KMS-11 (cell line): ENCODE data around the gene PRKG1.

Experiments
- H2AFZ ChIP-seq: fragments of 200-600 bp; sonication (generic); 2 replicates; pipeline ENCODE4 v1.6.1; 2016; ENCODE audit warnings: antibody characterized with exemption, mixed run types, low read depth
- H3K27ac ChIP-seq: fragments of 200-600 bp; sonication (generic); 2 replicates; pipeline ENCODE4 v1.6.1; 2016; ENCODE audit warnings: mild to moderate bottlenecking, mixed run types
- H3K27me3 ChIP-seq: fragments of 200-600 bp; sonication (generic); 2 replicates; pipeline ENCODE4 v1.6.1; 2017; ENCODE audit warnings: mild to moderate bottlenecking, low read depth, mixed run types, moderate library complexity; ENCODE audit not compliant: insufficient read depth
- H3K36me3 ChIP-seq: fragments of 200-600 bp; sonication (generic); 2 replicates; pipeline ENCODE4 v1.6.1; 2017; ENCODE audit warnings: mild to moderate bottlenecking, mixed run types; ENCODE audit not compliant: insufficient read depth
- H3K4me1 ChIP-seq: fragments of 200-600 bp; sonication (generic); 2 replicates; pipeline ENCODE4 v1.6.1; 2016; ENCODE audit warnings: mild to moderate bottlenecking, low read depth, mixed run types; ENCODE audit not compliant: poor library complexity, severe bottlenecking
- H3K4me2 ChIP-seq: fragments of 200-600 bp; sonication (generic); 2 replicates; pipeline ENCODE4 v1.7.0; 2016; ENCODE audit warnings: mild to moderate bottlenecking, mixed run types
- H3K4me3 ChIP-seq: fragments of 200-600 bp; sonication (generic); IDR thresholded peaks from 2 replicates; pipeline ENCODE4 v1.6.1; 2017; ENCODE audit warnings: low read depth, low read length, mixed read lengths; ENCODE audit not compliant: insufficient read depth
- H3K79me2 ChIP-seq: fragments of 200-600 bp; sonication (generic); 2 replicates; pipeline ENCODE4 v1.6.1; 2016; ENCODE audit warnings: low read depth, mixed run types; ENCODE audit not compliant: insufficient read depth
- H3K9ac ChIP-seq: fragments of 200-600 bp; sonication (generic); 2 replicates; pipeline ENCODE4 v1.6.1; 2016; ENCODE audit warnings: mild to moderate bottlenecking, mixed run types
- H4K20me1 ChIP-seq: fragments of 200-600 bp; sonication (generic); 2 replicates; pipeline ENCODE4 v1.6.1; 2016; ENCODE audit warnings: mild to moderate bottlenecking, mixed run types; ENCODE audit not compliant: insufficient read depth
- TF ChIP-seq, protein P1 (sequence below): fragments of 200-600 bp; sonication (generic); conservative IDR thresholded peaks from 2 replicates; pipeline ENCODE4 v1.6.1; 2017; ENCODE audit warnings: low read depth, mild to moderate bottlenecking, antibody characterized with exemption, low read length, moderate library complexity, mixed read lengths

PRKG1 gene

DNA sequence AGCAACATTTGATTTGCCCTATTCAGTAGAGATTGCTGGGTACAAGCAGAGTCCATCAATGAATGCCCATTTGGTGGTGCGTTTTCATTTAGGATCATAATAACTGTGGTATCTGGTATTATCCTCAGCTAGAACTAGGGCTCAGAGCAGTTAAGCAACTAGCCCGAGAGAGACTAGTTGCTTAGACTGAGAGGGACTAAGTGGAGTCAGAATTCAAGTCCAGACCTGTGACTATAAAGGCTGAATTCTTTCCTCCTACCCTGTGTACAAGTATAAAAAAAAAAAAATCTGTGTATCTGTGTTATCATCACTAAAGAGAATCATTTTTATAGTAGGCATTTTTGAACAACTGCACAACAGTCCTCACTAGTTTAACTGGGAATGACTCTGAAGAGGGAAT lies 1194.5 kb downstream of the PRKG1 start:
- Histone ChIP-seq H3K36me3 (no peaks in the 10 kb centered on the region), H3K79me2 (no peaks in the 10 kb centered on the region), H3K4me3 (no peak overlapping the region), H3K4me2 (no peak overlapping the region), H3K4me1 (no peaks in the 10 kb centered on the region), H3K9ac (no peak overlapping the region), H2AFZ (no peak overlapping the region), H3K27ac (no peak overlapping the region), H3K27me3 (no peaks in the 10 kb centered on the region), H4K20me1 (no peaks in the 10 kb centered on the region)
- TF ChIP-seq, protein P1, sequence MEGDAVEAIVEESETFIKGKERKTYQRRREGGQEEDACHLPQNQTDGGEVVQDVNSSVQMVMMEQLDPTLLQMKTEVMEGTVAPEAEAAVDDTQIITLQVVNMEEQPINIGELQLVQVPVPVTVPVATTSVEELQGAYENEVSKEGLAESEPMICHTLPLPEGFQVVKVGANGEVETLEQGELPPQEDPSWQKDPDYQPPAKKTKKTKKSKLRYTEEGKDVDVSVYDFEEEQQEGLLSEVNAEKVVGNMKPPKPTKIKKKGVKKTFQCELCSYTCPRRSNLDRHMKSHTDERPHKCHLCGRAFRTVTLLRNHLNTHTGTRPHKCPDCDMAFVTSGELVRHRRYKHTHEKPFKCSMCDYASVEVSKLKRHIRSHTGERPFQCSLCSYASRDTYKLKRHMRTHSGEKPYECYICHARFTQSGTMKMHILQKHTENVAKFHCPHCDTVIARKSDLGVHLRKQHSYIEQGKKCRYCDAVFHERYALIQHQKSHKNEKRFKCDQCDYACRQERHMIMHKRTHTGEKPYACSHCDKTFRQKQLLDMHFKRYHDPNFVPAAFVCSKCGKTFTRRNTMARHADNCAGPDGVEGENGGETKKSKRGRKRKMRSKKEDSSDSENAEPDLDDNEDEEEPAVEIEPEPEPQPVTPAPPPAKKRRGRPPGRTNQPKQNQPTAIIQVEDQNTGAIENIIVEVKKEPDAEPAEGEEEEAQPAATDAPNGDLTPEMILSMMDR, result no peak

DNA sequence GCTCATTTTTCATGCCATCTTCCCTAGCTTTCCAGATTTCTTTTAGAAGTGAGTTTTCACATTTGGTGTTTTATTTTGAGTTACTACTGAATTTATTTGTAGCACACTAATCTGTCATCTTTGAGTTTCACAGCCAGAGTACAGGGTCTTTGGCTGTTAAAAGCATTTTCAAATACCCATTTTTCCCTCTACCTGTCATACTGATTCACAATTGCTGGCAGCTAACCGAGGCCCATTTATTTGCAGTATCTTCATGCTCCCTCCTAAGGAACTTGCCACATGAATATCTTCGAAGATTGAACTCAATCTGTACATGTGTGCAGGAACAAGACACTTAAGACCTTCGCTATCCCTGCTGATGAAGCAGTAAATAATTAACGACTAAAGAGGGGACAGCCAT lies 1194.9 kb downstream of the PRKG1 start:
- Histone ChIP-seq H4K20me1 (no peaks in the 10 kb centered on the region), H3K4me2 (no peak overlapping the region), H3K4me1 (no peaks in the 10 kb centered on the region), H2AFZ (no peak overlapping the region), H3K36me3 (no peaks in the 10 kb centered on the region), H3K4me3 (no peak overlapping the region), H3K27ac (no peak overlapping the region), H3K79me2 (no peaks in the 10 kb centered on the region), H3K27me3 (no peaks in the 10 kb centered on the region), H3K9ac (no peak overlapping the region)
- TF ChIP-seq, protein P1, result no peak

DNA sequence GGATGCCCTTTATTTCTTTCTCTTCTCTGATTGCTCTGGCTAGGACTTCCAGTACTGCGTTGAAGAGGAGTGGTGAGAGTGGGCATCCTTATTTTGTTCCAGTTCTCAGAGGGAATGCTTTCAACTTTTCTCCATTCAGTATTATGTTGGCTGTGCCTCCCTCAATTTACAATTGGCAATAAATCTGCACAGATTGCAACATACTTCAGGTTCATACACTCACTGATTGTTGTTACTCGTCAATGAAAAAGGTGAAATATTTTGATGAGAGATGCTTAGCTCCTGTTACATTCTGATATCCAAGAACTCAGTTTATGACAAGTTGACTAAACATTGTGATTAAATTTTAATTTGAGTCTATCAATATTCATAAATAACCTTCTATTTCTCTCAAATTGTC lies 1201.9 kb downstream of the PRKG1 start:
- TF ChIP-seq, protein P1, result no peak
- Histone ChIP-seq H4K20me1 (no peaks in the 10 kb centered on the region), H3K36me3 (no peaks in the 10 kb centered on the region), H3K9ac (no peak overlapping the region), H3K4me1 (peaks cover 6% of the 10 kb centered on the region), H3K27me3 (no peaks in the 10 kb centered on the region), H3K79me2 (no peaks in the 10 kb centered on the region), H3K4me2 (no peak overlapping the region), H2AFZ (no peak overlapping the region), H3K4me3 (no peak overlapping the region), H3K27ac (no peak overlapping the region)

DNA sequence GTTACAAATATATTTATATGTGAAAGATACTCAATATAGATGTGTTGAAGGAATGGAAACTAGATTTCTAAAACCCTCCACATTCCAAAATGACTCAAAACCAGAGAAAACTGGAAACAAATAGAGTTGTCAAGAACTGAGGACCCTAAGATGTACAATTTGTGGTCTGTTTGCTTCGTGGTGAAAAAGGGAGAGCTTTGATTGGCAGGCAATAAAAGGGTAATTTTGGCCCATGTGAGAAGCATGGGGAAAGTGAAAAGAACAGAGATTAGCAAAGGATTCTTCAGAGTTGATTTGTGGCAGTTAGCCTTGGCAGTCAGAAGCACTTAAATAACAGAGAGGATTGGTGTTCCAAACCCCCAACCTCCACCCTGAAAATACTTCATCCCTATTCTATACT lies 1202.7 kb downstream of the PRKG1 start:
- Histone ChIP-seq H3K36me3 (no peaks in the 10 kb centered on the region), H3K27me3 (no peaks in the 10 kb centered on the region)
- TF ChIP-seq, protein P1, result no peak

More for the DNA sequence above, 1202.7 kb downstream of the PRKG1 start:
- H3K79me2 ChIP-seq, result no peaks in the 10 kb centered on the region
- H3K4me3 ChIP-seq, result no peak overlapping the region
- no peak overlapping the region for H2AFZ ChIP-seq
- H3K4me2 ChIP-seq, result no peak overlapping the region
- H3K9ac ChIP-seq, result no peak overlapping the region
- H3K4me1 ChIP-seq, result peaks cover 6% of the 10 kb centered on the region
- no peak overlapping the region for H3K27ac ChIP-seq
- H4K20me1 ChIP-seq, result no peaks in the 10 kb centered on the region
